GM23248 (cell line): Measurements from ENCODE around the gene SLC7A4. TPM values are rescaled to one million over a fixed set of nuclear protein-coding genes. Genes with fewer than 3 reads are reported as not detected.
A peak's percentile ranks its signal among the peaks of the same experiment; 100 is the strongest.

Source experiments
- DNase-seq: peaks from one replicate; pipeline ENCODE4 v3.0.0-alpha.2; 2015
- H2AFZ ChIP-seq: fragments of 200-600 bp; sonication (generic); 2 replicates; pipeline ENCODE4 v1.6.1; 2016; ENCODE audit warnings: antibody characterized with exemption
- H3F3A ChIP-seq: fragments of 200-600 bp; sonication (generic); 2 replicates; pipeline ENCODE4 v1.6.1; 2016; ENCODE audit warnings: mild to moderate bottlenecking, antibody characterized with exemption, mixed run types; ENCODE audit not compliant: insufficient read depth
- H3K27ac ChIP-seq: fragments of 200-600 bp; sonication (generic); 2 replicates; pipeline ENCODE4 v1.5.1; 2016; ENCODE audit warnings: mild to moderate bottlenecking
- H3K27me3 ChIP-seq: fragments of 200-600 bp; sonication (generic); replicated peaks from 2 replicates; pipeline ENCODE4 v1.6.1; 2016; ENCODE audit warnings: mild to moderate bottlenecking; ENCODE audit not compliant: insufficient read depth
- H3K36me3 ChIP-seq: fragments of 200-600 bp; sonication (generic); 2 replicates; pipeline ENCODE4 v1.6.1; 2016; ENCODE audit warnings: low read depth, mild to moderate bottlenecking
- H3K4me1 ChIP-seq: fragments of 200-600 bp; sonication (generic); 2 replicates; pipeline ENCODE4 v1.6.1; 2016; ENCODE audit warnings: mild to moderate bottlenecking; ENCODE audit not compliant: insufficient read depth
- H3K4me2 ChIP-seq: fragments of 200-600 bp; sonication (generic); one replicate; pipeline ENCODE4 v1.6.1; 2016; ENCODE audit warnings: mild to moderate bottlenecking; ENCODE audit not compliant: unreplicated experiment
- H3K4me3 ChIP-seq: fragments of 200-600 bp; sonication (generic); 2 replicates; pipeline ENCODE4 v1.5.1; 2016; ENCODE audit warnings: mild to moderate bottlenecking
- H3K79me2 ChIP-seq: fragments of 200-600 bp; sonication (generic); 2 replicates; pipeline ENCODE4 v1.6.1; 2016; ENCODE audit warnings: mild to moderate bottlenecking; ENCODE audit not compliant: insufficient read depth
- H3K9ac ChIP-seq: fragments of 200-600 bp; sonication (generic); 2 replicates; pipeline ENCODE4 v1.6.1; 2016; ENCODE audit warnings: mild to moderate bottlenecking
- H3K9me2 ChIP-seq: fragments of 200-600 bp; sonication (generic); 2 replicates; pipeline ENCODE4 v1.6.1; 2016; ENCODE audit warnings: mixed run types, mild to moderate bottlenecking, moderate library complexity; ENCODE audit not compliant: insufficient read depth
- H3K9me3 ChIP-seq: fragments of 200-600 bp; sonication (generic); one replicate; pipeline ENCODE4 v1.6.1; 2017; ENCODE audit warnings: low read depth
- H4K20me1 ChIP-seq: fragments of 200-600 bp; sonication (generic); 2 replicates; pipeline ENCODE4 v1.6.0; 2016; ENCODE audit not compliant: insufficient read depth
- EZH2 ChIP-seq: fragments of 200-600 bp; sonication (generic); IDR thresholded peaks from 2 replicates; pipeline ENCODE4 v1.6.1; 2018; ENCODE audit warnings: antibody characterized with exemption, mild to moderate bottlenecking; ENCODE audit not compliant: insufficient read depth, poor library complexity, severe bottlenecking
- EZH2phosphoT487 ChIP-seq: fragments of 200-600 bp; sonication (generic); IDR thresholded peaks from 2 replicates; pipeline ENCODE4 v1.6.1; 2018; ENCODE audit warnings: antibody characterized with exemption, moderate library complexity, mild to moderate bottlenecking, low read depth; ENCODE audit not compliant: insufficient read depth
- WGBS, 2 experiments: methylation state at CpG; one replicate each; pipeline ENCODE4 v1.1.6; 2015 to 2017; ENCODE audit warnings: low lambda C conversion rate in 2 of 2, low coverage in 1 of 2; ENCODE audit errors: missing lambda C conversion rate in 2 of 2; 5-methylcytosine and 5-hydroxymethylcytosine counted together
- in situ Hi-C: fragments of 300-500 bp; cut with MboI; formaldehyde crosslinking; loops from 2 replicates; pipeline ENCODE4 v1.15.0; 2020
- polyA plus RNA-seq: library from polyadenylated mRNA; unstranded; fragments of >200 nt; fragmentation: Nextera tagmentation; extraction: Ambion mirVana; gene quantifications from 2 replicates; pipeline ENCODE4 v1.2.1, GENCODE V29; 2016
- total RNA-seq: library from RNA; depleted of rRNA; stranded (reverse); fragments of >200 nt; shearing (Covaris generic); gene quantifications from 2 replicates; pipeline ENCODE4 v1.2.3, GENCODE V29; 2014

The SLC7A4 gene
- total and polyA plus RNA-seq, 2 experiments from 2014 or later, result not detected

DNA sequence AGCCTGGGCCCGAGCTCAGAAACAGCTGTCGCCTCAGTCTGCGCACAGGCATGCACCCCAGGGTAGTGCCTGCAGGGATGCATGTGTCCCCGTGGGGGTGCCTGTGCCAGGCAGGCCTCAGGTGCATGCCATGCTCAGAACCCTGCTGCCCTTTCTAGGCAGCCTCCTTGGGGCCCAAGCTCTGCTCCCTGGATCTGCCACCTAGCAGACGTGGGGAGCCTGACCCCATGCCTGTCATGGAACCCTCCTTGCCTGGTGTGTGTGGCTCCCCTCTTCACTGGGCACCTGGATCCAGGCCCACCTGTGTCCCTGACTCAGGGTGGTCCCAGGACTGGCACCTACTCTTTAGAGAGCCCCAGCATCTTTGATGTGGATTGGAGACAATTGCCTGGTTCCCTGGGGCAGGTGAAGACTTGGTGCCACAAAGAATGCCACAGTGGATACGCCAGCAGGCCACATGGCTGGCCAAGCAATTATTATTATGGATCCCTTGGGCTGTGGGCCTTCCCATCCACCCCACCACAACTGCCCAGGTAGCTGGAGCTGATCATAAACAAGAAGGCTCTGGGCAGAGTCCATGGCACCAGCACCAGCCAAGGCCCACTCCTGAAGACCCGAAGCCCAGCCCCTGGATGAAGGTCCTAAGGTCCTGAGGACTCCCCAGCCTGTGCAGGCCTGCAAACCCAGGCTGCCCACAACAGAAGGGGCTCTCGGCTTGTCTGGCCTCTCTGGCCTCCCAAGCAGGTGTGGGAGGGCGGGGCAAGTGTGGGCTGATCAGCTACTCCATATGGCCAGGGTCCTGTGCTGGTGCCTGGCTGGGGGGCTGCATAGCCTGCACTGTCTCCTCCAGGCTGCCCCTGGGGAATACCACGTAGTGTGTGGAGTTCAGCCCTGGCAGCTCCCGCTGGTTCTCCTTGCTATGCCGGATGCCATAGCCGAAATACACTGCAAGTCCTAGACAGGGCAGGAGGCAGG lies 3.8 kb downstream of the SLC7A4 start:
- no peaks in the 10 kb centered on the region for H3F3A ChIP-seq
- in situ Hi-C loops, result no loop called here

DNA sequence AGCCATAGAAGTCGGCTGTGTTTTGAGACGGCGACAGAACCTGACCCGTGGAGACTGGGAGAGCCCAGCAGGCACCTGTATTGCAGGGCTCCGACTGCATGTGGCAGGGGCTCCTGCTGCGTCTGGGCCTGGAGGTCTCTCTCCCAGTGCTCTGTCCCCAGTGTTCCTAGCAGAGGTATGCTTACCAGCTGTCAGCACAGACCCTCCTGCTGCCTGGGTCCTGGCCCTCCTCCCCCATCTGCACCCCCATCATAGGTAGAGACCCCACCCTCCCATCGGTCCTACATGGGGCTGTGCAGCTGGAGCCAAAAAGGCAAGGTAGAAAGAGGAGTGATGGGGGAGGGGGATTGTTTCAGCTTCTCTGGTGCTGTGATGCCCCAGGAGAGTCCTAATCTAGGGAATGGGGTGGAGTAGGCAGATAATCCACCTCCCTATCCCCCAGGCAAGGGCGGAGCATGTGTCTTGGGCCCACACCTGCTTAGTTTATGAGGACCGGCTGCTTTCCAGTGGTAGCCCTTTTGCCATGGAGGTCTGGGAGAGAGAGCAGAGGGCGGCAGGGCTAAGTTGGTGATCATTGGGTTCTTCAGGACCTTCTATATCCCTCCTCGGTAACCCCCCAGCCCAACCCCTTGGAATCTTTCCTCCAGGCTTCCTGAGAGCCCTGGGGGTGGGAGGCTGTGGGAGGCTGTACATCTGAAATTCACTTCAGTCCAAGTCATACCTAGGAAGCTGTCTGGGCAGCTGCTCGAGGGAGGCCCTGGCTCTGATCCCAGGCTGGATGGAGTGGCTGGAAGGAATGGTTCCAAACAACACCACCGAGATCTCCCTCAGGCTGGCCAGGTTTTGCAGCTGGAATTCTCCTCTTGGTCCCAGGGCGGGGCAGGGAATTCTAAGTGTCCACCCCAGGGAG lies 5.3 kb downstream of the SLC7A4 start:
- Histone ChIP-seq H3K9me2 (no peaks in the 10 kb centered on the region), H3K4me3 (no peak overlapping the region), H3K4me1 (no peaks in the 10 kb centered on the region), H3K9me3 (no peaks in the 10 kb centered on the region), H3K9ac (no peak overlapping the region), H2AFZ (no peak overlapping the region), H3K36me3 (no peaks in the 10 kb centered on the region), H3K27me3 (0 out of 2 replicates have a peak, but pooled peaks cover 6% of the 10 kb centered on the region), H3K4me2 (no peak overlapping the region), H3K79me2 (no peaks in the 10 kb centered on the region), H4K20me1 (no peaks in the 10 kb centered on the region), H3K27ac (no peak overlapping the region), H3F3A (no peaks in the 10 kb centered on the region)
- 58 to 60% methylated on average over 14 of the region's 14 CpGs for WGBS, 2 experiments
- DNase-seq, result peak; percentile 73
- TF ChIP-seq EZH2 (no peak), EZH2phosphoT487 (no peak)
- in situ Hi-C loops, result no loop called here

More for the DNA sequence above, 3.8 kb downstream of the SLC7A4 start:
- DNase-seq, result no peak
- Histone ChIP-seq H4K20me1 (no peaks in the 10 kb centered on the region), H3K79me2 (no peaks in the 10 kb centered on the region), H3K4me1 (no peaks in the 10 kb centered on the region), H3K9ac (no peak overlapping the region), H3K27me3 (0 out of 2 replicates have a peak, but pooled peaks cover 6% of the 10 kb centered on the region), H3K36me3 (no peaks in the 10 kb centered on the region), H3K27ac (no peak overlapping the region), H3K4me2 (no peak overlapping the region), H2AFZ (no peak overlapping the region), H3K9me3 (no peaks in the 10 kb centered on the region), H3K4me3 (no peak overlapping the region), H3K9me2 (no peaks in the 10 kb centered on the region)
- TF ChIP-seq EZH2 (no peak), EZH2phosphoT487 (no peak)
- WGBS, 2 experiments, result 79 to 81% methylated on average over 13 of the region's 13 CpGs

DNA sequence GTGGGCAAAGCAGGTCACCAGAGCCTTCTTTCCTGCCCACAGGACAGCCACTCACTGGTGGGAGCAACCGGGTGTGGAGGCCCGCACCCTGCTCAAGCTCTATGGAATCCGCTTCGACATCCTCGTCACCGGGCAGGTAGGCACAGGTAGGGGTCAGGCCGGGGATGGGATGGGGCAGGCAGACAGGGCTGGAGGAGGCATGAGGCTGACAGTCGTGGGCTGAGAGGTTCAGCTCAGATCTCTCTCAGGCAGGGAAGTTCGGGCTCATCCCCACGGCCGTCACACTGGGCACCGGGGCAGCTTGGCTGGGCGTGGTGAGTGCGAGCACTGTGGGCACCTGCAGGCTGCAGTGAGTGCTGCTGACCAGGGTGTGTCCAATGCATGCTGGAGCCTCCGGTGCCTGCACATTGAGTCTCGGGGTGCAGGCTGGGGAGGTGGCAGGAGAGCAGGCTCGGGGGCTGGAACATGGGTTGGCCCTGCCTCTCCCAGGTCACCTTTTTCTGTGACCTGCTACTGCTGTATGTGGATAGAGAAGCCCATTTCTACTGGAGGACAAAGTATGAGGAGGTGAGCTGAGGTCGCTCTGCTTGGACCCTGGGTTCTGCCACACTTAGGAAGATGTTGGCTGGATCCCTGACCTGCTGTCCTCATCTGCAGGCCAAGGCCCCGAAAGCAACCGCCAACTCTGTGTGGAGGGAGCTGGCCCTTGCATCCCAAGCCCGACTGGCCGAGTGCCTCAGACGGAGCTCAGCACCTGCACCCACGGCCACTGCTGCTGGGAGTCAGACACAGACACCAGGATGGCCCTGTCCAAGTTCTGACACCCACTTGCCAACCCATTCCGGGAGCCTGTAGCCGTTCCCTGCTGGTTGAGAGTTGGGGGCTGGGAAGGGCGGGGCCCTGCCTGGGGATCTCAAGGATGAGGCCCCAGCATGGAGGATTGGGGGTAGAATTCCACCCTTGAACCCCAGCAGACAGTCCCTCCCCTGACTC lies 6.3 kb downstream of the SLC7A4 start:
- Histone ChIP-seq H3K9me2 (no peaks in the 10 kb centered on the region), H2AFZ (no peak overlapping the region), H3K9ac (no peak overlapping the region), H3K36me3 (no peaks in the 10 kb centered on the region), H3K4me3 (no peak overlapping the region), H3K9me3 (no peaks in the 10 kb centered on the region), H3K4me1 (no peaks in the 10 kb centered on the region), H3K4me2 (no peak overlapping the region), H3K27ac (no peak overlapping the region), H3F3A (no peaks in the 10 kb centered on the region), H3K27me3 (no peaks in the 10 kb centered on the region), H4K20me1 (no peaks in the 10 kb centered on the region), H3K79me2 (no peaks in the 10 kb centered on the region)
- WGBS, 2 experiments, result 77 to 83% methylated on average over 26 to 27 of the region's 27 CpGs
- in situ Hi-C loops, result no loop called here
- TF ChIP-seq EZH2 (no peak), EZH2phosphoT487 (no peak)
- no peak for DNase-seq

DNA sequence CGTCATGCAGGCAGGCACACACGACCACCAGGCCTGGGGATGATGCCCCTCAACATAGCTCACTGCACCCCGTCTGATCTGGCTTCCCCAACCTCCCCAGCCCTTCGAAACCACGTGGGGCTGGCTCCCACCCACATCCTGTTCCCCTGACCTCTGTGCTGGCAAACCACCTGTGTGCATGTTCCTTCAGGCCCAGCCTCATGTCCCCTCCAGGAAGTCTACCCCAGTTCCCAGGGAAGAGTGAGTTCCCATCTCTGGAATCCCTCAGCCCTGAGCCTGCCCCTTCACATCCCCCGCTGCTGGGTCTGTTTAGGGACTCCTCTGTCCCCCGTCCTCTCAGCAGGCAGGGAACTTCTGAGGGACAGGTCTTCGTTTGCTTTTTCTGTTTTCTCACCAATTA lies 7.1 kb downstream of the SLC7A4 start:
- in situ Hi-C loops, result no loop called here
- H2AFZ ChIP-seq, result no peak overlapping the region
- no peak overlapping the region for H3K9ac ChIP-seq
- no peaks in the 10 kb centered on the region for H3K9me2 ChIP-seq
- H3K4me1 ChIP-seq, result no peaks in the 10 kb centered on the region
- no peak for DNase-seq
- 71 to 79% methylated on average over 7 to 8 of the region's 8 CpGs for WGBS, 2 experiments
- no peaks in the 10 kb centered on the region for H3K27me3 ChIP-seq
- no peak overlapping the region for H3K4me3 ChIP-seq
- no peak overlapping the region for H3K27ac ChIP-seq
- no peaks in the 10 kb centered on the region for H3F3A ChIP-seq
- TF ChIP-seq EZH2phosphoT487 (no peak), EZH2 (no peak)
- H3K9me3 ChIP-seq, result no peaks in the 10 kb centered on the region
- no peaks in the 10 kb centered on the region for H3K79me2 ChIP-seq
- H3K36me3 ChIP-seq, result no peaks in the 10 kb centered on the region
- H4K20me1 ChIP-seq, result no peaks in the 10 kb centered on the region
- H3K4me2 ChIP-seq, result no peak overlapping the region
